IMR-90 (cell line): ENCODE results near the gene GSE1. TPM values are rescaled to one million over a fixed set of nuclear protein-coding genes. Genes with fewer than 3 reads are reported as not detected.

Source experiments
- ATAC-seq: fragments of 200-7000 bp; cut with Tn5 transposase; 2 replicates; pipeline ENCODE4 v1.9.1; 2020; ENCODE audit warnings: low read depth, mild to moderate bottlenecking, moderate library complexity
- BruUV-seq: library from RNA; stranded (reverse); fragments of 400-500 nt; replicated peaks from 2 replicates; lab custom pipeline; 2021; lab: Mats Ljungman, UMichigan
- CTCF ChIA-PET: fragments of 300-600 bp; formaldehyde crosslinking; extraction: SDS; loops from one replicate; lab custom pipeline; 2021; ENCODE audit warnings: antibody characterized with exemption; lab: Yijun Ruan, JAX
- POLR2A ChIA-PET: fragments of 300-600 bp; sonication (Branson Sonifier 250); formaldehyde crosslinking; loops from one replicate; lab custom pipeline; 2022; ENCODE audit warnings: antibody characterized with exemption; ENCODE audit not compliant: unreplicated experiment; lab: Charles Lee
- DNase-seq: peaks from one replicate; pipeline ENCODE4 v3.0.0; 2013
- H2AFZ ChIP-seq: replicated peaks from 2 replicates; pipeline ENCODE3; 2013; ENCODE audit warnings: low read length, mild to moderate bottlenecking; ENCODE audit not compliant: poor library complexity
- H2AK5ac ChIP-seq: 2 replicates; pipeline ENCODE4 v1.6.1; 2013; ENCODE audit warnings: low read depth, low read length, inconsistent platforms
- H2AK9ac ChIP-seq: replicated peaks from 2 replicates; pipeline ENCODE3; 2013; ENCODE audit warnings: mild to moderate bottlenecking, low read depth, low read length, moderate library complexity; ENCODE audit not compliant: poor library complexity
- H2BK120ac ChIP-seq: 2 replicates; pipeline ENCODE4 v1.6.1; 2013; ENCODE audit warnings: low read depth, low read length, inconsistent platforms
- H2BK15ac ChIP-seq: 3 replicates; pipeline ENCODE4 v1.6.1; 2013; ENCODE audit warnings: low read depth, low read length, inconsistent platforms
- H2BK20ac ChIP-seq: 2 replicates; pipeline ENCODE4 v1.6.1; 2013; ENCODE audit warnings: low read depth, mild to moderate bottlenecking, inconsistent platforms, low read length, moderate library complexity
- H2BK5ac ChIP-seq: 2 replicates; pipeline ENCODE4 v1.6.1; 2013; ENCODE audit warnings: mild to moderate bottlenecking, low read depth, low read length, inconsistent platforms; ENCODE audit not compliant: poor library complexity, severe bottlenecking
- H3K14ac ChIP-seq: replicated peaks from 2 replicates; pipeline ENCODE4 v1.6.1; 2013; ENCODE audit warnings: low read depth, low read length, inconsistent platforms
- H3K18ac ChIP-seq: 2 replicates; pipeline ENCODE4 v1.6.1; 2013; ENCODE audit warnings: low read depth, low read length, control low read depth
- H3K23ac ChIP-seq: 2 replicates; pipeline ENCODE4 v1.6.1; 2013; ENCODE audit warnings: low read depth, low read length, inconsistent platforms
- H3K27ac ChIP-seq: 2 replicates; pipeline ENCODE4 v1.5.1; 2013; ENCODE audit warnings: mild to moderate bottlenecking, control low read depth, low read length; ENCODE audit not compliant: insufficient read depth
- H3K27me3 ChIP-seq: 2 replicates; pipeline ENCODE4 v1.6.1; 2013; ENCODE audit warnings: low read length; ENCODE audit not compliant: control insufficient read depth, insufficient read depth
- H3K36me3 ChIP-seq: 2 replicates; pipeline ENCODE4 v1.6.1; 2013; ENCODE audit warnings: low read length, mixed read lengths; ENCODE audit not compliant: control insufficient read depth, insufficient read depth
- H3K4ac ChIP-seq: 2 replicates; pipeline ENCODE4 v1.6.1; 2013; ENCODE audit warnings: low read depth, low read length, inconsistent platforms
- H3K4me1 ChIP-seq: 2 replicates; pipeline ENCODE4 v1.6.1; 2013; ENCODE audit warnings: low read length, mixed read lengths; ENCODE audit not compliant: control insufficient read depth, insufficient read depth
- H3K4me2 ChIP-seq: 2 replicates; pipeline ENCODE4 v1.6.1; 2013; ENCODE audit warnings: low read depth, mild to moderate bottlenecking, control low read depth, low read length, moderate library complexity
- H3K4me3 ChIP-seq: 2 replicates; pipeline ENCODE4 v1.5.1; 2013; ENCODE audit warnings: low read depth, mild to moderate bottlenecking, control low read depth, low read length, moderate library complexity; ENCODE audit not compliant: insufficient read depth
- H3K56ac ChIP-seq: 2 replicates; pipeline ENCODE4 v1.6.1; 2013; ENCODE audit warnings: low read length, inconsistent platforms; ENCODE audit not compliant: insufficient read depth; ENCODE audit errors: extremely low read depth
- H3K79me1 ChIP-seq, 2 experiments: 2 replicates each; pipeline ENCODE4 v1.6.1; 2013; ENCODE audit warnings: low read length in 2 of 2, inconsistent platforms in 1 of 2, low read depth in 1 of 2
- H3K9ac ChIP-seq: 2 replicates; pipeline ENCODE4 v1.6.1; 2013; ENCODE audit warnings: low read depth, low read length, control low read depth
- H3K9me1 ChIP-seq: 2 replicates; pipeline ENCODE4 v1.6.1; 2013; ENCODE audit warnings: low read length, inconsistent platforms; ENCODE audit not compliant: insufficient read depth
- H3K9me3 ChIP-seq: 2 replicates; pipeline ENCODE4 v1.6.1; 2013; ENCODE audit warnings: low read length; ENCODE audit not compliant: control insufficient read depth, insufficient read depth
- H4K20me1 ChIP-seq: 2 replicates; pipeline ENCODE4 v1.6.1; 2013; ENCODE audit warnings: low read length, inconsistent platforms; ENCODE audit not compliant: insufficient read depth
- H4K5ac ChIP-seq: 2 replicates; pipeline ENCODE4 v1.6.1; 2013; ENCODE audit warnings: mild to moderate bottlenecking, low read depth, low read length, control low read depth
- H4K8ac ChIP-seq, 2 experiments: 2 replicates each; pipeline ENCODE4 v1.6.1; 2013; ENCODE audit warnings: low read depth in 2 of 2, low read length in 2 of 2, control low read depth in 1 of 2, inconsistent platforms in 1 of 2
- H4K91ac ChIP-seq: 2 replicates; pipeline ENCODE4 v1.6.1; 2013; ENCODE audit warnings: low read depth, low read length, inconsistent platforms; ENCODE audit not compliant: insufficient read depth
- CEBPB ChIP-seq: IDR thresholded peaks from 2 replicates; pipeline ENCODE4 v1.6.1; 2012; ENCODE audit warnings: low read depth, low read length, improper control_type of control experiment
- RAD21 ChIP-seq: IDR thresholded peaks from 2 replicates; pipeline ENCODE4 v1.6.1; 2012; ENCODE audit warnings: low read length, improper control_type of control experiment
- WGBS, 2 experiments: methylation state at CpG; one replicate each; pipeline versions ENCODE4 v1.1.5 to v1.1.7; 2013; ENCODE audit warnings: missing lambda C conversion rate in 2 of 2; ENCODE audit not compliant: insufficient read length in 1 of 2; ENCODE audit errors: extremely low coverage in 2 of 2; 5-methylcytosine and 5-hydroxymethylcytosine counted together
- dilution Hi-C: fragments of 300-500 bp; cut with HindIII; formaldehyde crosslinking; loops from one replicate; pipeline ENCODE4 v1.14.3; 2018; ENCODE audit warnings: low sequenced_read_pairs; ENCODE audit not compliant: unreplicated experiment
- in situ Hi-C: fragments of 300-500 bp; cut with MboI; formaldehyde crosslinking; loops from 3 replicates; pipeline ENCODE4 v1.14.3; 2019; ENCODE audit warnings: low sequenced_read_pairs, inconsistent platforms, mixed read lengths
- intact Hi-C: fragments of 100-400 bp; cut with micrococcal nuclease; formaldehyde crosslinking; loops from 2 replicates; pipeline ENCODE4 v1.10.0; 2022
- polyA plus RNA-seq, 3 experiments: library from polyadenylated mRNA; depleted of rRNA; stranded (reverse); fragments of >200 nt; gene quantifications; 2 replicates each; pipeline ENCODE4 v1.2.3, GENCODE V29; 2012; ENCODE audit warnings: low replicate concordance in 1 of 3
- total RNA-seq: library from RNA; depleted of rRNA; stranded (reverse); fragments of >200 nt; gene quantifications from 2 replicates; pipeline ENCODE4 v1.2.3, GENCODE V29; 2012

GSE1 gene
- total and polyA plus RNA-seq, 2 of the 4 experiments (the other 2 are of a cell fraction), result 14.9 to 25.5 TPM

- no TSS peak for BruUV-seq
- Histone ChIP-seq H2BK15ac (no peak overlapping the region), H2AK9ac (no peak overlapping the region), H3K23ac (no peak overlapping the region), H4K8ac (no peak overlapping the region), H2BK20ac (no peak overlapping the region), H3K4me1 (no peaks in the 10 kb centered on the region), H2AFZ (no peak overlapping the region), H3K4me3 (no peak overlapping the region), H3K9me1 (peaks cover 7% of the 10 kb centered on the region), H4K91ac (no peak overlapping the region), H3K9me3 (no peaks in the 10 kb centered on the region), H3K27ac (no peak overlapping the region), H3K36me3 (no peaks in the 10 kb centered on the region), H2AK5ac (no peak overlapping the region), H3K18ac (no peak overlapping the region), H2BK120ac (no peak overlapping the region), H3K14ac (no peak overlapping the region), H4K5ac (no peak overlapping the region), H2BK5ac (no peak overlapping the region), H3K27me3 (peaks cover 5% of the 10 kb centered on the region; the same call in 1 of the 2 replicates), H3K4me2 (no peak overlapping the region), H3K56ac (no peak overlapping the region), H3K79me1 (peaks cover 7 to 42% of the 10 kb centered on the region in 2 experiments; a peak in 3 of 4 replicates), H3K9ac (no peak overlapping the region), H4K20me1 (peaks cover 14% of the 10 kb centered on the region; the same call in 1 of the 2 replicates), H3K4ac (no peak overlapping the region)
- CTCF ChIA-PET, result interaction anchor here (0.6 kb wide), 2 partner anchors 22 to 607 kb away, joined by 3 read pairs; no protein-coding TSS in a partner anchor
- TF ChIP-seq CEBPB (peak; percentile 13; the same call in 1 of the 2 replicates), RAD21 (no peak)
- no peak for ATAC-seq
- DNase-seq, result no peak
- POLR2A ChIA-PET, result no interaction called here
- in situ Hi-C loops, result no loop called here
- intact Hi-C loops, result no loop called here
- no CpG with 5 or more reads among the region's 2 CpGs for WGBS, 2 experiments
- dilution Hi-C loops, result no loop called here
Observed at GRCh38 chr16:85685251-85685650, 72.1 kb downstream of the GSE1 start.
